22Rv1 (cell line): ENCODE data around the gene NEK2.
A peak's percentile ranks its signal among the peaks of the same experiment; 100 is the strongest.

Source experiments
- ZFX ChIP-seq: fragments of 450-650 bp; IDR thresholded peaks from 2 replicates; pipeline ENCODE4 v1.6.1; 2017; ENCODE audit warnings: antibody characterized with exemption, borderline replicate concordance
- TF ChIP-seq, protein P1 (sequence below): fragments of 450-650 bp; IDR thresholded peaks from 2 replicates; pipeline ENCODE4 v1.5.1; 2017; ENCODE audit warnings: mild to moderate bottlenecking

DNA sequence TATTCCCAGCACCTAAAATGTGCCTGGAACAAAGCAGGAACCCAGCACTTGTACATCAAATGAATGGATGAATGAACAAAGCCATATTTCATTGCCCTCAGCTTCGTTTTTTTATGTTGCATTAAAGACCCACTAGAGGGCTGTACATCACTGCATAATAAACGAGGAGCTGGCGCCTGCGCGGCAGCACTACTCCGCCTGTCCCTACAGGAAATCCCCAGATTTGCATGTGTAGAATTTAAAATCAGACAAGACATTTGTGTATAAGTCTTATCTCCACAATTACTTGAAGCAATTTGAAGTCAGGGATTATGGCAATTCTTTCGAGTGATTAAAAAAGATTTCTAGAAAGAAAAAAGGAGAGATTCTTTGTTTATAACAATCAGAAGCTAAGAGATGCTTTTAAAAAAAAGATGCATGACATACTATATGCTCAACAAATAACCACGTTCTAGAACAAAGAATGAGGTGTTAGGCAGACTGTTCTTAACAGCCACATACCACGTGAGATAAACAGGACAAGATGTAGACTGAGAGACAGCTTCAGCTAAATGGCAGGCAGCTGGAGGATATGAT is 5.4 kb upstream of the NEK2 start:
- TF ChIP-seq, protein P1, sequence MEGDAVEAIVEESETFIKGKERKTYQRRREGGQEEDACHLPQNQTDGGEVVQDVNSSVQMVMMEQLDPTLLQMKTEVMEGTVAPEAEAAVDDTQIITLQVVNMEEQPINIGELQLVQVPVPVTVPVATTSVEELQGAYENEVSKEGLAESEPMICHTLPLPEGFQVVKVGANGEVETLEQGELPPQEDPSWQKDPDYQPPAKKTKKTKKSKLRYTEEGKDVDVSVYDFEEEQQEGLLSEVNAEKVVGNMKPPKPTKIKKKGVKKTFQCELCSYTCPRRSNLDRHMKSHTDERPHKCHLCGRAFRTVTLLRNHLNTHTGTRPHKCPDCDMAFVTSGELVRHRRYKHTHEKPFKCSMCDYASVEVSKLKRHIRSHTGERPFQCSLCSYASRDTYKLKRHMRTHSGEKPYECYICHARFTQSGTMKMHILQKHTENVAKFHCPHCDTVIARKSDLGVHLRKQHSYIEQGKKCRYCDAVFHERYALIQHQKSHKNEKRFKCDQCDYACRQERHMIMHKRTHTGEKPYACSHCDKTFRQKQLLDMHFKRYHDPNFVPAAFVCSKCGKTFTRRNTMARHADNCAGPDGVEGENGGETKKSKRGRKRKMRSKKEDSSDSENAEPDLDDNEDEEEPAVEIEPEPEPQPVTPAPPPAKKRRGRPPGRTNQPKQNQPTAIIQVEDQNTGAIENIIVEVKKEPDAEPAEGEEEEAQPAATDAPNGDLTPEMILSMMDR = peak; percentile 93
- no peak for TF ChIP-seq ZFX
